ENCODE data around the gene BTBD7. TPM values are rescaled to one million over a fixed set of nuclear protein-coding genes. Genes with fewer than 3 reads are reported as not detected.

Gene BTBD7
- total RNA-seq, 2 experiments from 2014 or later = 12.5 to 12.6 TPM

DNA sequence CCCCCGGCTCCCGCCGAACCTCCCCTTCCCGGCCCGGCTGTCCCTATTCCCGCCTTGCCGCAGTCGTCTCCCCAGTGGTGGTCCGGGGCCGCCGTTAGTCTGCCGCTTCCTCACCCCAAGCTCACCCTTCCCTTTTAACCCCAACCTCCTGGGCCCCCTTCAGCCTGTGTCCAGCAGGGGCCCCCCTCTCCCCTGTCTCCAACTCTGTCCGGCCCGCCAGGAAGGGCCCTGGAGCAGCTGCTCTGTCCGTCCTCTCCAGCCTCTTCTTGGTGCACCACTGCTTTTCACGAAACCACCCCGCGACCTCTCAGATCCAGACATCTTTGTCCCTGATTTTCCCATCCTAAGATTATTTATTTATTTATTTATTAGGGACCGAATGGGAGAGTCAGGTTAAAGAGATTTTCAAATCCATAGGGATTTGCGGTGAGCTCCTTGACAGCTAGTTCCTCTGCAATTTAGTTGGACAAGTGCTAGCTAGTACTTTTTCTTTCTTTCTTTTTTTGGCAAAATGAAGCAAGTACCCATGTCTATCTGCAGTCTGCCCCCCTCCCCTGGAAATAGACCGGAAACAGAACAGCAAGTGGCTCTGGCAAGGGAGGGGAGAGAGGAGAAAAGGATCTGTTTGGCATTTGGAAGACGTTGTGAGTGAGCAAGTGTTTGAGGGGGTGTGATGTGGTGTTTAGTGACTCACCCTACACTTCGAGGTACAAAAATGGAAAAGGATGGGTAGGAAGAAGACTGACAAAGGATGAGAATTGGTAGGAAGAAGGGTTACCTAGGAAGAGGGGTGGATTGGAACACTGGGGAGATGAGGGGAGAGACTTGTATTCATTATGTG lies 125.1 kb downstream of the BTBD7 start:
- no peaks in the 10 kb centered on the region for H3K27me3 Mint-ChIP-seq
- Histone ChIP-seq H3K36me3 (ENCODE audit: insufficient read depth, low read length) (peaks cover 9% of the 10 kb centered on the region), H3K27ac (ENCODE audit: low read depth in 1 of 2, low read length in 2 of 2) (peak overlapping the region; percentile 10 to 56), H3K27me3 (ENCODE audit: control insufficient read depth in 1 of 2, insufficient read depth in 2 of 2, low read length in 2 of 2) (no peaks in the 10 kb centered on the region), H3K4me1 (ENCODE audit: insufficient read depth, low read length) (peaks cover 32% of the 10 kb centered on the region), H3K9me3 (ENCODE audit: control insufficient read depth in 1 of 2, insufficient read depth in 1 of 2, low read length in 2 of 2) (no peaks in the 10 kb centered on the region), H3K4me3 (ENCODE audit: low read length) (peak overlapping the region; percentile 93)
- peak; percentile 6 for ATAC-seq (ENCODE audit: poor library complexity)
- peak overlapping the region; percentile 95 for H3K27ac Mint-ChIP-seq
- H3K4me3 Mint-ChIP-seq = peak overlapping the region; percentile 97
- ChIA-PET POLR2A (interaction anchor here (0.9 to 5.1 kb wide), 6 partner anchors 11 to 127 kb away, joined by 3 to 101 read pairs (median 4); partner anchors contain the start of genes LYSET and MOAP1), CTCF (interaction anchor here (1.3 to 4.5 kb wide), 5 partner anchors 11 to 68 kb away, joined by 4 to 37 read pairs (median 7); partner anchors contain the start of genes LYSET and MOAP1)
- TF ChIP-seq, protein P1, sequence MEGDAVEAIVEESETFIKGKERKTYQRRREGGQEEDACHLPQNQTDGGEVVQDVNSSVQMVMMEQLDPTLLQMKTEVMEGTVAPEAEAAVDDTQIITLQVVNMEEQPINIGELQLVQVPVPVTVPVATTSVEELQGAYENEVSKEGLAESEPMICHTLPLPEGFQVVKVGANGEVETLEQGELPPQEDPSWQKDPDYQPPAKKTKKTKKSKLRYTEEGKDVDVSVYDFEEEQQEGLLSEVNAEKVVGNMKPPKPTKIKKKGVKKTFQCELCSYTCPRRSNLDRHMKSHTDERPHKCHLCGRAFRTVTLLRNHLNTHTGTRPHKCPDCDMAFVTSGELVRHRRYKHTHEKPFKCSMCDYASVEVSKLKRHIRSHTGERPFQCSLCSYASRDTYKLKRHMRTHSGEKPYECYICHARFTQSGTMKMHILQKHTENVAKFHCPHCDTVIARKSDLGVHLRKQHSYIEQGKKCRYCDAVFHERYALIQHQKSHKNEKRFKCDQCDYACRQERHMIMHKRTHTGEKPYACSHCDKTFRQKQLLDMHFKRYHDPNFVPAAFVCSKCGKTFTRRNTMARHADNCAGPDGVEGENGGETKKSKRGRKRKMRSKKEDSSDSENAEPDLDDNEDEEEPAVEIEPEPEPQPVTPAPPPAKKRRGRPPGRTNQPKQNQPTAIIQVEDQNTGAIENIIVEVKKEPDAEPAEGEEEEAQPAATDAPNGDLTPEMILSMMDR (IDR thresholded peaks at IDR 0.05) = peak; percentile 17
- DNase-seq = peak in 4 of 14 experiments; percentile 26 to 48 (median 32)
- intact Hi-C loops (cut with DNase I, micrococcal nuclease) = loop anchor here (1.0 to 5.0 kb wide), 5 partner anchors 22 to 415 kb away; partner anchors contain the start of genes LYSET (in 2 of the 2), BTBD7 (in 1 of the 2), GOLGA5 (in 1 of the 2) and ITPK1 (in 1 of the 2)
- H3K4me1 Mint-ChIP-seq (ENCODE audit: low read depth) = peaks cover 52% of the 10 kb centered on the region
- peaks cover 30% of the 10 kb centered on the region for H3K36me3 Mint-ChIP-seq (ENCODE audit: low read depth)
- no peaks in the 10 kb centered on the region for H3K9me3 Mint-ChIP-seq

DNA sequence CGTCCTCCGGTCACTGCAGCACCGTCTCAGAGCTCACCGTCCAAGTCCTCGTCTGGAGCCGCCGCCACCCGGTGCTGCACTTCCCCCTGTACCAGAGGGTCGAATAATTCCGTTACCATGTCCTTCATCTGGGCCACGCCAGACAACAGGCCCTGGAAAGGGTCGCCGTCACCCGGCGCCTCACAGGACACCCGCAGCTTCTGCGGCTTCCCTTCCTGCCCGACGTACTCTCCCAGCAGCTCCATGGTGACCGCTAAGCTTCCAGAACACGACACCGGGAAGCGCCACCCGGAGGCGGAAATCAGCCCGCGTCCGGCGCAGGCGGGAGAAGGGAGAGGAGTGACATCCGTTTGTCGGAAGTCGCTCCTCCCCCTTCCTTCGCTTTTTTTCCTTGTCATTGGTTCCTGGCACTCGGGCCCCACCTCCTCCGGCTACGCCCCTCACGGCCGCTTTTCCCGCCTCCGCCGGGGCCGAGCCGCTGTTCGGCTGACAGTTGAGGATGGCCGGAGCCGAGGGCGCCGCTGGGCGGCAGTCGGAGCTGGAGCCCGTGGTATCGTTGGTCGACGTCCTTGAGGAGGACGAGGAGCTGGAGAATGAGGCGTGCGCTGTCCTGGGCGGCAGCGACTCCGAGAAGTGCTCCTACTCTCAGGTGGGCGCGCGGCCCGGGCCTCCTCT lies 125.9 kb downstream of the BTBD7 start, which contains the start of the genes GON7 and UBR7:
GON7 (minus strand) TSS at position 273 of the 675 bp plus-strand sequence; CDS start at position 245, 28 bp downstream.
UBR7 (plus strand) TSS at position 464 of the 675 bp plus-strand sequence; CDS start at position 500, 36 bp downstream.
- peak; percentile 68 to 95 (median 82) for DNase-seq
- peaks cover 32% of the 10 kb centered on the region for H3K4me1 ChIP-seq (ENCODE audit: insufficient read depth, low read length)
- Mint-ChIP-seq H3K9me3 (no peaks in the 10 kb centered on the region), H3K4me1 (ENCODE audit: low read depth) (peaks cover 52% of the 10 kb centered on the region), H3K27ac (peak within 1 kb of the TSS; percentile 95), H3K27me3 (no peaks in the 10 kb centered on the region), H3K4me3 (peak within 1 kb of the TSS; percentile 97), H3K36me3 (ENCODE audit: low read depth) (peaks cover 23% of the 10 kb centered on the region)
- ChIA-PET CTCF (interaction anchor here (1.0 to 4.5 kb wide), 5 partner anchors 12 to 94 kb away, joined by 3 to 37 read pairs (median 6); partner anchors contain the start of genes LYSET and MOAP1), POLR2A (interaction anchor here (0.7 to 5.1 kb wide), 7 partner anchors 12 to 874 kb away, joined by 3 to 101 read pairs (median 3); partner anchors contain the start of genes LYSET and MOAP1)
- TF ChIP-seq, protein P1 (IDR thresholded peaks at IDR 0.05) = peak; percentile 21
- peak within 1 kb of the TSS; percentile 56 to 75 for H3K27ac ChIP-seq (ENCODE audit: low read depth in 1 of 2, low read length in 2 of 2)
- H3K4me3 ChIP-seq (ENCODE audit: low read length) = peak within 1 kb of the TSS; percentile 93
- H3K36me3 ChIP-seq (ENCODE audit: insufficient read depth, low read length) = peaks cover 4% of the 10 kb centered on the region
- H3K9me3 ChIP-seq (ENCODE audit: control insufficient read depth in 1 of 2, insufficient read depth in 1 of 2, low read length in 2 of 2) = no peaks in the 10 kb centered on the region
- intact Hi-C loops (cut with DNase I, micrococcal nuclease) = loop anchor here (1.0 to 5.0 kb wide), 5 partner anchors 22 to 415 kb away; partner anchors contain the start of genes LYSET (in 2 of the 2), BTBD7 (in 1 of the 2), GOLGA5 (in 1 of the 2) and ITPK1 (in 1 of the 2)
- no peaks in the 10 kb centered on the region for H3K27me3 ChIP-seq (ENCODE audit: control insufficient read depth in 1 of 2, insufficient read depth in 2 of 2, low read length in 2 of 2)
- peak; percentile 97 for ATAC-seq (ENCODE audit: poor library complexity)

DNA sequence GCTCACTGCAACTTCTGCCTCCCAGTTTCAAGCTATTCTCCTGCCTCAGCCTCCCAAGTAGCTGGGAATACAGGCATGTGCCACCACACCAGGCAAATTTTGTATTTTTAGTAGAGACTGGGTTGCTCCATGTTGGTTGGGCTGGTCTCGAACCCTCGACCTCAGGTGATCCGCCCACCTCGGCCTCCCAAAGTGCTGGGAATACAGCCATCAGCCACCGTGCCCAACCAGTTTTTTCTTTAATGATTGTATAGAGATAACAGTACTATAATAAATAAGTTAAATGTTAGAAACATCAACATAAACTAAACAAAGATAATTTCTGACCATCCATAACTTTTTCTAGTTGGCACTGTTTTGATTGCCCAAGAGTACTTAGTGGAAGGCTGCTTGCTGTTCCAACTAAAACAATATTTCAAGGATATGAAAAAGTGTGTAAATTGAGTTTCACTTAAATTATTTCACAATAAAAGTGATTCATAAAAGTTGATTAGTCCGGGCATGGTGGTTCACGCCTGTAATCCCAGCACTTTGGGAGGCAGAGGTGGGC lies 131.6 kb downstream of the BTBD7 start:
- H3K27me3 Mint-ChIP-seq = no peaks in the 10 kb centered on the region
- TF ChIP-seq, protein P1 (IDR thresholded peaks at IDR 0.05) = no peak
- H3K27ac ChIP-seq (ENCODE audit: low read depth in 1 of 2, low read length in 2 of 2) = no peak overlapping the region
- peaks cover 22% of the 10 kb centered on the region for H3K4me1 ChIP-seq (ENCODE audit: insufficient read depth, low read length)
- ATAC-seq (ENCODE audit: poor library complexity) (no peak), DNase-seq (no peak)
- H3K9me3 Mint-ChIP-seq = no peaks in the 10 kb centered on the region
- POLR2A ChIA-PET = no interaction called here
- H3K4me1 Mint-ChIP-seq (ENCODE audit: low read depth) = peaks cover 24% of the 10 kb centered on the region
- CTCF ChIA-PET = no interaction called here
- H3K36me3 ChIP-seq (ENCODE audit: insufficient read depth, low read length) = no peaks in the 10 kb centered on the region
- H3K36me3 Mint-ChIP-seq (ENCODE audit: low read depth) = no peaks in the 10 kb centered on the region
- no peaks in the 10 kb centered on the region for H3K9me3 ChIP-seq (ENCODE audit: control insufficient read depth in 1 of 2, insufficient read depth in 1 of 2, low read length in 2 of 2)
- H3K27me3 ChIP-seq (ENCODE audit: control insufficient read depth in 1 of 2, insufficient read depth in 2 of 2, low read length in 2 of 2) = no peaks in the 10 kb centered on the region
- no peak overlapping the region for H3K4me3 ChIP-seq (ENCODE audit: low read length)
- no peak overlapping the region for H3K27ac Mint-ChIP-seq
- intact Hi-C loops (cut with DNase I, micrococcal nuclease) = no loop called here
- no peak overlapping the region for H3K4me3 Mint-ChIP-seq
